ENCODE data around the gene TMEM218.
"Not testable (repeated sequence)": the region's sequence is repeated elsewhere in the genome, so short reads cannot be mapped to it uniquely, and the experiment has no call there.

Gene TMEM218

GRCh38 chr11:125056931-125057692, 54.3 kb downstream of the TMEM218 start:
- in situ Hi-C loops (cut with HindIII; ENCODE audit: low sequenced_read_pairs), result no loop called here

GRCh38 chr11:125056111-125056510, 55.3 kb downstream of the TMEM218 start:
- in situ Hi-C loops (cut with HindIII; ENCODE audit: low sequenced_read_pairs), result not testable (repeated sequence)

- in situ Hi-C loops (cut with HindIII; ENCODE audit: low sequenced_read_pairs), result no loop called here
These were observed 56.2 kb downstream of the TMEM218 start for GRCh38 chr11:125055107-125055715.

GRCh38 chr11:125053167-125053566, 58.3 kb downstream of the TMEM218 start:
- in situ Hi-C loops (cut with HindIII; ENCODE audit: low sequenced_read_pairs), result no loop called here

- in situ Hi-C loops (cut with HindIII; ENCODE audit: low sequenced_read_pairs), result no loop called here
These were observed 59.4 kb downstream of the TMEM218 start for GRCh38 chr11:125052047-125052446.

GRCh38 chr11:125049164-125049792, 62.1 kb downstream of the TMEM218 start:
- in situ Hi-C loops (cut with HindIII; ENCODE audit: low sequenced_read_pairs), result no loop called here
